Measurements from ENCODE around the gene NTN1.
"Not testable (repeated sequence)": the region's sequence is repeated elsewhere in the genome, so short reads cannot be mapped to it uniquely, and the experiment has no call there.

The NTN1 gene

DNA sequence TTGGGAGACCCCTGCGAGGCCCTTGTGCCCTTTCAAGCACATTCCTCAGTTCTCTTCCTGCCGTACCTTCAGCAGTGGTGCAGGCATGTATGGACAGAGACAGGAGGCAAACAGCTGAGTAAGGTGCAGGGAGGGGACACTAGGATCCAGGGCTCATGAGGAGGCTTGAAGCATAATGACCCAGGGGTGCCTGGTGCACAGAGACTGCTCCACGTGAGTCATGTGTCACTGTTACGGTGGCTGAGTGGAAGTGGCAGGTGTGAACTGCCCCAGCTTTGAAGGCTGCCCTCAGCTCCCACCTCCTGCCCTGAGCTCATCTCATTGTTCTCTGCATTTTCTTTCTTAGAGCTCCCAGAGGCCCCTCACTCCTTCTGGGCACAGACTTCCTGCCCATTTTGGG lies 124.8 kb downstream of the NTN1 start:
- no peak for TF ChIP-seq ZNF274 (IDR thresholded peaks at IDR 0.05; ENCODE audit: low read depth, low read length)
- no peak overlapping the region for H3K4me3 ChIP-seq (ENCODE audit: low read length)

DNA sequence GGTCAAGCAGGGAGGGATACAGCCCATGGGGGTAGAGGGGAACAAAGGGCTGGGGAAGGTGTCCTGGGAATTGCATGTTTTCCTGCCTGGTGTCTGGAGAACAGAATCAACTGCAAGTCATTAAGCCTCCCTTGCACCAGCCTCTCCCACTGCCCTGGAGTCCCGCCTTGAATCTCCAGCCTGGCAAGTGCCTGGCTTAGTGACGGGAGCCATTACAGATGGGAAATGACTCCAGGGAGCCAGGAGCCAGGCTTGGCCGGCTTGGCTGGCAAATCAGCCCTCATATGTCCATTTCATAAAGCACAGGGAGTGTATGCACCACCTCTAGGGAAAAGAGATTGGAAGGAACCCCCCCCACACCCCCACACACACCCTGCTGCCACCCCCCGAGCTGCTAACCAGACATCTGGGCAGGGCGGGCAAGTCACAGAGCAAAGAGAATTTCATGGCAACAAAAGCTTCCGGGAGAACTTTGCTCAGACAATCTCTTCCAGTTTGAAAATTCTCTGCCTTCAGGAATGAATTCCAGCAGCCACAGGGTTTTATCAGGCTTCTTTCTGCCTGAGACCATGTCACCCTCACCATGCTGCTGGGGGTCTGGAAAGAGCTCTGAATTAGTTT lies 127.7 kb downstream of the NTN1 start:
- TF ChIP-seq ZNF274 (IDR thresholded peaks at IDR 0.05; ENCODE audit: low read depth, low read length), result no peak
- H3K4me3 ChIP-seq (ENCODE audit: low read length), result no peak overlapping the region

DNA sequence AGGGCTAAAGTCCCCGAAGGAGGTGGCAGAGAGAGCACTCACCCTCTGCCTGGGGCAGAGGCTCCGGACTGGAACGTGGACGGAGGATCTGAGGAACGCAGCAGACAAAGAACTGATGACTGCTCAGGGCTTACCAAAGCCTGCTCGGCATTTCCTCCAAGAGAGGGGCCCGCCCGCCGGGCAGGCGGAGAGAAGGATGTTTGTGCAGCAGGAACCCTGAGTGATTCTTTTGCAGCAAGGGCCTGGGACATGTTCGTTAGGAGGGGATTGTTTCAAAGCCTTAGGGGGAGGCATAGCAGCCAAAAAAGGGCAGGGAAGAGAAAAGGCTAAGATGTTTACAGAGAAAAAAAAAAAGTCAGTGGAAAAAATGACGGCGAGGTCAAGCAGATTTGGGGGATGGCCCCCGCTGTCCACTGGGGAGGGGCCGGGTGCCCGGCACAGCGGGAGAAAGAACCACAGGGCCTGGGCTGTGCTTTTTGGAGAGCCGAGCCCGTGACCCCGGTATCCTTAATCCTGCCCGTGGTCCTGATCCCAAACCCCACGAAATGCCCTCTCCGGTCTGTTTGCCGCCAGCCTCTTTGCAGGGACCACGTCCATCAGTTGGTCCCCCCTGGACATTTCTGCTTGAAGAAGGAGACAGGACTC lies 129.3 kb downstream of the NTN1 start:
- no peak for TF ChIP-seq ZNF274 (IDR thresholded peaks at IDR 0.05; ENCODE audit: low read depth, low read length)
- no peak overlapping the region for H3K4me3 ChIP-seq (ENCODE audit: low read length)

DNA sequence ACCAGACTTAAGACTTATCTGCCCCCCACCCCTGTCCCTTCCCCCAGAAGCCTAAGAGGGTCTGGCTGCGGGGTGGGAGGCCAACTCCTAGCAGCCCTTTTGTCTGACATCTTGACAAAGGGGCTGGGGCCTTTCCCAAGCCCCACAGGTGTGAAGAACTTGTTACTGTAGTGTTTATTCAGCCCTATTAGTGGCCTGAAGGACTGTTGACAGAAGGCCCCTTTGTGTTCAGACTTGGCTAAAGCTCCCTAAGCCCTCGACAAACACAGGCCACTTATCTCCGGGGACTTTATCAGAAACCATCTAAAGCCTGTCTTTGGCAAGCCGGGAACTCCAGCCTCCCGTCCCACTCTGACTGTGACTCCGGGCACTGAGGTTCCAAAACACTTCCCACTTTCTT lies 129.8 kb downstream of the NTN1 start:
- H3K4me3 ChIP-seq (ENCODE audit: low read length), result no peak overlapping the region
- no peak for TF ChIP-seq ZNF274 (IDR thresholded peaks at IDR 0.05; ENCODE audit: low read depth, low read length)

DNA sequence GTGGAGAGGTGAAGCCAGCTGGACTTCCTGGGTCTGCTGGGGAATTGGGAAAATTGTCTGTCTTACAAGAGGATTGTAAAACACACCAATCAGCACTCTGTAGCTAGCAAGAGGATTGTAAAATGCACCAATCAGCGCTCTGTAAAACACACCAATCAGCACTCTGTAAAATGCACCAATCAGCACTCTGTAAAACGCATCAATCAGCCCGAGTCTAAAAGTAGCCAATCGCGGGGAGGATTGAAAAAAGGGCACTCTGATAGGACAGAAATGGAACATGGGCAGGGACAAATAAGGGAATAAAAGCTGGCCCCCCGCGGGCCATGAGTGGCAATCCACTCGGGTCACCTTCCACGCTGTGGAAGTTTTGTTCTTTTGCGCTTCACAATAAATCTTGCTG lies 130.4 kb downstream of the NTN1 start:
- not testable (repeated sequence) for H3K4me3 ChIP-seq (ENCODE audit: low read length)

DNA sequence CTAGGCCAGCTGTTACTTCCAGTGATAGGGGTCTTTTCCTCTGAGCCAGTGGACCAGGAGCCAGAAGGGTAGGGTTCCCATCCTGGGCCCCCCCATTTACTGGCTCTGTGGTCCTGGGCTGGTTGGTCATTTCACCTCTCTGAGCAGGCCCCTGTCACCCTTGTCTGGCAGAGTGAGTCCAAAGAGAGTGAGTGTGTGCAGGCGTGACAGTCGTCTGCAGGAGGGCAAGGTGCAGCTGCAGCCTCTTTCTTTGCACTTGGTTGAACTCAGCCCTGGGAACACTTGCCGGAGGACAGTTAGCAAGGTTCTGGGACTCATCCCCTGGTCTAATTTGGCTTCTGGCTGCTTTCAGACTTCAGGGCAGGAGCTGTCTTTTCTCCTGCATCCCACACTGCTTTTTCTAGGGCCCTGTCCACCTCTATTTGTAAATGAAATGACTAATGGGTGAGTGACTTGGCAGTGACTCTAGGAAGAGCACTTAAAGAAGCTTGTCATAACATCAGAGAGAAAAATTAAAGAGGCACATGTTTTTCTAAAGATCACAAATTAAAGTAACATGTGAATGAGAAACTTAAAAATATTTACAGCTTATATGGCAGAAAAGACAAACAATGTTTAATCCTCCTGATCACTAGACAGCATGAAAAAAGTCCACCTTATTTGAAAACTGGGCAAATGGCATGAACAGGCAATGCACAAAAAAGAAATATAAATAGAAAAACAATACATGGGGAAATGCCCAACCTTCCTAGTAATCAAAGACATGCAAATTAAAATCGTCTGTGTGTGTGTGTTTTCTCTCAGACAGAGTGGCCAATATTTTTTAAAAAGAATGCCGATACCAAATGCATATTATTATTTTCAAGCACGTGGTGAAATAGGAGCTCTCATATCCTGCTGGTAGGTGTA lies 137.5 kb downstream of the NTN1 start:
- no peak overlapping the region for H3K4me3 ChIP-seq (ENCODE audit: low read length)
- TF ChIP-seq ZNF274 (IDR thresholded peaks at IDR 0.05; ENCODE audit: low read depth, low read length), result no peak

DNA sequence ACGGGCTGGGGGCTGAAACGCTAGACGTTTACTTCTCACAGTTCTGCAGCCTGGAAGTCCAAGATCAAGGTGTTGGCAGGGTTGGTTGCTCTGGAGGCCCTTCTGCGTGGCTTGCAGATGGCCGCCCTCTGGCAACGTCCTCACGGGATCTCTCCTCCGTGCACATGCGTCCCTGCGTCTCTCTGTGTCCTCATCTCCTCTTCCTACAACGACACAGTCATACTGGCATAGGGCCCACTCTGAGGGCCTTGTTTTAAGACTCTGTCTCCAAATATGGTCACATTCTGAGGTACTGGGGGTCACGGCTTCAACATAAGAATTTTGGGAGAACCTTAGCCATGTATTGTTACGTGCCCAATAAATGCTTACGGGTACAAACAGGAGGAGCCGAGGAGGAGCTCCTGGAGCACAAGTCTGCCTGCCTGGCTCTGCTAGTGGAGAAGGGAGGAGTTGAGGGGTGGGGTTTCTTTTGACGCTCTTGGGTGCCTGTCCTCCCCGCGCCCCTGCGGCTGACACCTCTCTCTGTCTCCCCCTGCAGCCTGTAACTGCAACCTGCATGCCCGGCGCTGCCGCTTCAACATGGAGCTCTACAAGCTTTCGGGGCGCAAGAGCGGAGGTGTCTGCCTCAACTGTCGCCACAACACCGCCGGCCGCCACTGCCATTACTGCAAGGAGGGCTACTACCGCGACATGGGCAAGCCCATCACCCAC lies 141.1 kb downstream of the NTN1 start:
- no peak overlapping the region for H3K4me3 ChIP-seq (ENCODE audit: low read length)
- no peak for TF ChIP-seq ZNF274 (IDR thresholded peaks at IDR 0.05; ENCODE audit: low read depth, low read length)

DNA sequence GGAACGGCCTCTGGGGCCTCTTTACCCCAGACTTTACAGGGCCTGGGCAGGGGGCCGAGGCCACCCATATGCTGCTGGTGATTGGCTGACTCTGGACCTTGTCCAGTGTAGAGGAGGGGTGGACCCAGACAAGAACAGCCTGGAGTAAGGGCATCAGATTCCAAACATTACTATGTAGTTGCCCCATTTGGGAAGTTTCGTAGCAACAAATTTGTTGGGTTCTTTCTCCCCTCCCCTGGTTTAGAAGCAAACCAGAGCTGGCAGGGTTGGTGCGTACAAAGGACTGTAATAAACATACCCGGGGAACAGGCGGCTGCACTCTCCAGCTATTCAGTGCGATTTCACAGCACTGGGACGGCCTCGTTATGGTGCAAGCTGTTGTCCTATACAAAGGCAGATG lies 145.5 kb downstream of the NTN1 start:
- H3K4me3 ChIP-seq (ENCODE audit: low read length), result no peak overlapping the region
- TF ChIP-seq ZNF274 (IDR thresholded peaks at IDR 0.05; ENCODE audit: low read depth, low read length), result no peak

DNA sequence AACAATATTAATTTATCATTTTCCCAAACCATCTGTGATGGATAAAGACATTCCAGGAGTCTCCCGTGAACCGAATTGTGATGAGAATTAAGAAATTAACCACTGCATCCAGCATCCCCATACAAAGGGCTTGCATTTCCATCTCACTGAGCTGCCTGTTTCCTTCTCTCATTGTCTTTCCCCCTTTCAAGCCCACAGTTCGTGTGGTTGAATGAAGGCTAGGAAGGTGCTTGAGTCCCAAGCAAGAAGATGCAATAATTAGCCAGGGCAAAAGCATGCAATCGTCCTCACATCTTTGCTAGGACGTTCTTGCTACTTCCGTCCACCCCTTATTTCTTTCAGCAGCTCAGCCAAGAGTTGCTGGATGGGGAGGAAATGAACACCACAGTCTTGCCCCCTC lies 146.1 kb downstream of the NTN1 start:
- H3K4me3 ChIP-seq (ENCODE audit: low read length), result no peak overlapping the region
- no peak for TF ChIP-seq ZNF274 (IDR thresholded peaks at IDR 0.05; ENCODE audit: low read depth, low read length)

DNA sequence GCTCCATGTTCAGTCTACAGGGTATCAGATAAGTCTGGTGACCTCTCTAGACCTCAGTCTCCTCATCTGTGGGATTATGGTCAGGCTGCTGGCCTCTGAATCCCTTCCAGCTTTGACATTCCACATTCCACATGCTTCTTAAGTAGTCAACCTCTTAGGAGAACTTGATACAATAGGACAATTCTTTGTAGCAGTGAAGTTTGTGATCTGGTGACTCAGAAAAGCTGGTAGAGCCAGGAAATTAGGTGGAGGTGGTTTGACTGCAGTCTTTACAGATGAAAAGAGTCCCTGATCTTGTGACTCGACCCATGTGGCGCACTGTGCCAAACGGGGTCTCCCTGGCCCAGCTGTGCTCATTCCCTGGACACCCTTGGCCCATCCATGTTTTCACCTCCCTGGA lies 147.8 kb downstream of the NTN1 start:
- no peak for TF ChIP-seq ZNF274 (IDR thresholded peaks at IDR 0.05; ENCODE audit: low read depth, low read length)

DNA sequence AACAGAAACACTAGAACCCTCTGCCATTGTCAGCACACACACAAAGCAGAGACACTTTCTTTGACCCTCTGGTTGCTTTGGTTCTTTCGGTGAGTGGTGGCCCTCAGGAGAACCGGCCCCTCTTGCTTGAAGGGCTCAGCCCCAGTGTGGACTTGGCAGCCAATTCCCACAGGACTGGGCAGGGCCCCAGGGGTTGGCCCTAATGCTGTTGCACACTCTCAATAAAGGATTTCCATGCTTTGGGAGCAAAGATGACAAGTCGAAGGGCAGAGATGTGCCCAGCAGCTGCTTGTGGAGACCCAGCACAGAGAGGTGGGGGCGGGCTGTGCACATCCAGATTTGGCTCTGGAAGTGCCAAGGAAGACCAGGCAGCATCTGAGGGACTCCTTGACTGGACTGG lies 149.0 kb downstream of the NTN1 start:
- no peak overlapping the region for H3K4me3 ChIP-seq (ENCODE audit: low read length)
- no peak for TF ChIP-seq ZNF274 (IDR thresholded peaks at IDR 0.05; ENCODE audit: low read depth, low read length)

More for the DNA sequence above, 147.8 kb downstream of the NTN1 start:
- H3K4me3 ChIP-seq (ENCODE audit: low read length), result no peak overlapping the region

DNA sequence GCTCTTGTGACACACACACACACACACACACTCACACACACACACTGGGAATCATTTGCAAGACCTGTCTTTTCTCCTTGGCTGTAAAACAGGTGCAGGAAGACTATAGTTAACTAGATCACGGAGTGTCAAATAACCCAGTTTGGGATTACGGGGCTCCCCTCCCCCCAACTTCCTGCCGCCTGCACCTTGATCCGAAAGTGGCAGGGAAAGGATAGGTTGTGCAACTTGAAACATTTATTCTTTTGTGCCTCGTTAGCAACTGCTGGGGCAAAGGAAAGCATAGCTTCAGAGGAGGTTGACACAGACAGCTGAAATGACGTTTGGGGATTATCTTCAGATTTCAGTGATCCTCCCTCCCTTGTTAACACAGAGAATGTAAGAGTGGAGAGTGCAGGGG lies 149.5 kb downstream of the NTN1 start:
- no peak overlapping the region for H3K4me3 ChIP-seq (ENCODE audit: low read length)

DNA sequence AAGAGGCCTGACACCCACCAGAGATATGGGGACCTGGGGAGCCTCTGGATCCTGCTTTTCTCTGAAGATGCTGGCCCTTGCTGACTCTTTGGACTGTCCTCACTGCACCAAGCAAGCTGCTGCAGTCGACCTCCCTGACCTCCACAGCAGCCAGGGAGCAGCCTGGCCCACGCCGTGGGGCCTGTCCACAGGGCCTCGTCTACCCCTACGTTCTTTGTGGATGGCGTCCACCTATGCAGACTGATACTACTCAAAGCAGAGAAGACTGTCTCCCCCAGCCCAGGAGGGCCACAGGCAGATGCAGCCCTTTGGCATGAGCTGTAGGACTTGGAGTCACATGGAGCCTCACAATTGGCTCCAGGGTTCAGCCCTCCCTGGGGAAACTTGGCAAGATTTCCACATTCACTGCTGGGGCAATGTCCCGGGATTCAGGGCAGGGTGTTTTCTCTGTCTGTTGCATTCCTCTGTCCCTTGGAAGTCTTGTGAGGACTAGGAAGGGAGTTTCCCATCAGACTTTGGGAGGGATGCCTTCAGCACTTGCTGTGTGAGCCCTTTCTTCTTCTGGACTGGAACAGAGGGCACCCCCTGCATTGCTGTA lies 152.2 kb downstream of the NTN1 start:
- no peak for TF ChIP-seq ZNF274 (IDR thresholded peaks at IDR 0.05; ENCODE audit: low read depth, low read length)

More for the DNA sequence above, 149.5 kb downstream of the NTN1 start:
- TF ChIP-seq ZNF274 (IDR thresholded peaks at IDR 0.05; ENCODE audit: low read depth, low read length), result no peak

DNA sequence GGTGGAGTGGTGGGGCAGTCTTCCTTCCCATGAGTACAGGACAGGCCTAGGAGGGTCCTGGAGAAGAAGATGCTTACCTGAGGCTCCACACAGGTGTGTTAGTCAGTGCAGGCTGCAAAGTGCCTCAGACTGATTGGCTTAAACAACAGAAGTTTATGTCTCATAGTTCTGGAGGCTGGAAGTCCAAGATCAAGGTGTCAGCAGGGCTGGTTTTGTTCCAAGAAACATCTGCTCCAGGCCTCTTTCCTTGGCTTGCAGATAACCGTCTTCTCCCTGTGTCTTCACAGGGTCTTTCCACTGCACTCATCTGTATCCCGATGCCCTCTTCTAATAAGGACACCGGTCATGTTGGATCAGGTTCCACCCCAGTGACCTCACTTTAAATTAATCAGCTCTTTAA lies 153.0 kb downstream of the NTN1 start:
- no peak overlapping the region for H3K4me3 ChIP-seq (ENCODE audit: low read length)
- TF ChIP-seq ZNF274 (IDR thresholded peaks at IDR 0.05; ENCODE audit: low read depth, low read length), result no peak

More for the DNA sequence above, 152.2 kb downstream of the NTN1 start:
- H3K4me3 ChIP-seq (ENCODE audit: low read length), result no peak overlapping the region

Data from GM08714 (cell line).